ENCODE data around the gene ZNF438. TPM values are rescaled to one million over a fixed set of nuclear protein-coding genes. Genes with fewer than 3 reads are reported as not detected.

Gene ZNF438
- polyA plus RNA-seq, 3 donors: 5.4 to 11.1 (median 9.3) TPM

DNA sequence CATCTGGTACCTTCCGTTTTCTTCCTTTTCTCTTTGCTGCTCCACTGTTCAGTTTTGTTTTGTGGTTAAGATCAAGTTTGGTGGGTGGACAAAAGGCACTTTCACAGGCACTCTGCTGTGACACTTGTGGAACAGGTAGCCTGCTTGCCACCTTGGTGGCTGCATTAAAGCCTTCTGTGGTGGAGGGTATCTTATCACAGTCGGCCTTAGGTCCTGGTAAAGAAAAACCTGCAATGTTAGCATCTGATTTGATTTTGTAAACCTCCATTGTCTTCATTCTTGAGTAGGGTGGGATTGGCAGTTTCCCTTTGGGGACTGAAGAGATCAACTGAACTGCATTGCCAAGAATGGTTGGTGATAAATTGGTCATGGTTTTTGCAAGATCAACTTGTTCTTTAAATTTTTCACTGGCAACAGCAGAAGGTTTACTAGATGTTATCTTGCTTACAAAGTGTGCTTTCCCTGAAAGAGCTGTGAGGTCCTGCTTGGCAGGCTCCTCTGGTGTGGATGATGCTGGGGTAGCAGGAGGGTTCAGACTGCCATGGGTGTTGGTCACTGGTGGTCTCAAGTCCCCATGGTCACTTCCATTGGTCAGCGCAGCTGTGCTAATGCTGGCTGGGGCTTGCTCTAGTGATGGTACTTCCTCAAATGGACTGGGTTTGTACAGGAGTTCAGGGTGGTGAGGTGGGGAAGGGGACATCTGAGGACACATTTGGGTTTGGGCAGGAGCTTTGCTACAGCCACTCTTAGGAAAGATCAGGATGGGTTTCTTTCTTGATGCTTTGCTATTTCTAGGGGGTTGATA is 182.2 kb downstream of the ZNF438 start:
- H3K4me3 Mint-ChIP-seq: no peak overlapping the region
- Histone ChIP-seq H3K27me3 (ENCODE audit: control insufficient read depth in 2 of 2, insufficient read depth in 2 of 2, low read length in 2 of 2) (no peaks in the 10 kb centered on the region), H3K9me3 (replicated peaks in 1 of 2; ENCODE audit: control insufficient read depth in 1 of 2, insufficient read depth in 1 of 2, low read length in 2 of 2) (no peaks in the 10 kb centered on the region), H3K4me1 (ENCODE audit: control insufficient read depth in 1 of 2, insufficient read depth in 2 of 2, low read length in 2 of 2) (peaks cover 10 to 13% of the 10 kb centered on the region in 2 donors), H2AFZ (ENCODE audit: insufficient read depth, low read depth, low read length, poor library complexity, severe bottlenecking) (no peak overlapping the region), H3K27ac (ENCODE audit: low read depth in 1 of 2, low read length in 2 of 2) (no peak overlapping the region), H3K79me2 (ENCODE audit: insufficient read depth, low read length) (no peaks in the 10 kb centered on the region), H4K20me1 (ENCODE audit: insufficient read depth, low read length) (no peaks in the 10 kb centered on the region), H3K4me2 (replicated peaks; ENCODE audit: extremely low read depth, low read length, poor library complexity, severe bottlenecking) (no peak overlapping the region), H3K36me3 (replicated peaks in 1 of 2; ENCODE audit: control insufficient read depth in 1 of 2, insufficient read depth in 2 of 2, low read length in 2 of 2) (peaks cover 33 to 59% of the 10 kb centered on the region in 2 donors), H3K4me3 (replicated peaks in 1 of 3; ENCODE audit: low read depth in 2 of 3, low read length in 3 of 3) (no peak overlapping the region), H3K9ac (ENCODE audit: insufficient read depth, low read length, poor library complexity, severe bottlenecking) (no peak overlapping the region)
- intact Hi-C loops (cut with micrococcal nuclease): no loop called here
- TF ChIP-seq, protein P1, sequence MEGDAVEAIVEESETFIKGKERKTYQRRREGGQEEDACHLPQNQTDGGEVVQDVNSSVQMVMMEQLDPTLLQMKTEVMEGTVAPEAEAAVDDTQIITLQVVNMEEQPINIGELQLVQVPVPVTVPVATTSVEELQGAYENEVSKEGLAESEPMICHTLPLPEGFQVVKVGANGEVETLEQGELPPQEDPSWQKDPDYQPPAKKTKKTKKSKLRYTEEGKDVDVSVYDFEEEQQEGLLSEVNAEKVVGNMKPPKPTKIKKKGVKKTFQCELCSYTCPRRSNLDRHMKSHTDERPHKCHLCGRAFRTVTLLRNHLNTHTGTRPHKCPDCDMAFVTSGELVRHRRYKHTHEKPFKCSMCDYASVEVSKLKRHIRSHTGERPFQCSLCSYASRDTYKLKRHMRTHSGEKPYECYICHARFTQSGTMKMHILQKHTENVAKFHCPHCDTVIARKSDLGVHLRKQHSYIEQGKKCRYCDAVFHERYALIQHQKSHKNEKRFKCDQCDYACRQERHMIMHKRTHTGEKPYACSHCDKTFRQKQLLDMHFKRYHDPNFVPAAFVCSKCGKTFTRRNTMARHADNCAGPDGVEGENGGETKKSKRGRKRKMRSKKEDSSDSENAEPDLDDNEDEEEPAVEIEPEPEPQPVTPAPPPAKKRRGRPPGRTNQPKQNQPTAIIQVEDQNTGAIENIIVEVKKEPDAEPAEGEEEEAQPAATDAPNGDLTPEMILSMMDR (IDR thresholded peaks at IDR 0.05): no peak
- no peaks in the 10 kb centered on the region for H3K27me3 Mint-ChIP-seq (ENCODE audit: low read depth in 3 of 3)
- H3K9me3 Mint-ChIP-seq: no peaks in the 10 kb centered on the region
- H3K4me1 Mint-ChIP-seq: peaks cover 17% of the 10 kb centered on the region
- peaks cover 52 to 71% of the 10 kb centered on the region in 2 donors for H3K36me3 Mint-ChIP-seq
- H3K27ac Mint-ChIP-seq: peak overlapping the region in 2 of 7 donors; percentile 41 to 44
- DNase-seq: no peak
- 80% methylated on average over 1 of the region's 3 CpGs for WGBS (ENCODE audit: insufficient coverage)

DNA sequence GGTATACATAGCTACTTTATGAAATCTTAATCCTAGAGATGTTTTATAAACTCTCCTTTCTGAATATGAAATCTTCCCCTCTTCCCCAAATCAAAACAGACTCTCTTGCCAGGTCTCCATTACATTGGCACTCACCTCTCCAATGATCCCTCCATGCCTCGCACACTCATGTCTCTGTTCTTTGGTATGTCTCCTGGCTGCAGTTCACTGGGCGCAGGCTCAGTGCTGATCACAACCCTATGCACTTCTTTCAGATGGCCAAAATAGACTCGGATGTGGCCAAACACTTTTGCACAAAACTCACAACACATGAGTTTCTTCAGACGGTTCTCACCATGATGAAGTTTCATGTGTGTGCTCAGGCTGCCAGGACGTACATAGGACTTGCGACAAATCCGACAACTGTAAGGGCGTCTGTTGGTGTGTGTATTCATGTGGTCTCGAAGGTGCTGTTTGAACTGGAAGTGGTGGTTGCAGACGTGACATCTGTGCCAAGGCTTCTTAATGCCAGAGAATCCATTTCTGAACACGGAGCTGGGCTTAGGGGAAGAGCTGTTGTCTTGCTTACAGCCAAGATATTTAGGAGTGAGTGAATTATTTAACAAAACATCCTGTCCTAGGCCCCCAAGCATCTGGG is 183.2 kb downstream of the ZNF438 start:
- Mint-ChIP-seq H3K27me3 (ENCODE audit: low read depth in 3 of 3) (no peaks in the 10 kb centered on the region), H3K36me3 (peaks cover 53 to 70% of the 10 kb centered on the region in 2 donors), H3K27ac (peak overlapping the region in 2 of 7 donors; percentile 4 to 17), H3K4me1 (peaks cover 11% of the 10 kb centered on the region), H3K4me3 (no peak overlapping the region), H3K9me3 (no peaks in the 10 kb centered on the region)
- TF ChIP-seq, protein P1 (IDR thresholded peaks at IDR 0.05): no peak
- no peaks in the 10 kb centered on the region for H3K9me3 ChIP-seq (replicated peaks in 1 of 2; ENCODE audit: control insufficient read depth in 1 of 2, insufficient read depth in 1 of 2, low read length in 2 of 2)
- no peak for DNase-seq
- intact Hi-C loops (cut with micrococcal nuclease): no loop called here
- H3K79me2 ChIP-seq (ENCODE audit: insufficient read depth, low read length): no peaks in the 10 kb centered on the region
- no peak overlapping the region for H2AFZ ChIP-seq (ENCODE audit: insufficient read depth, low read depth, low read length, poor library complexity, severe bottlenecking)
- 100% methylated on average over 3 of the region's 11 CpGs for WGBS (ENCODE audit: insufficient coverage)
- H3K4me2 ChIP-seq (replicated peaks; ENCODE audit: extremely low read depth, low read length, poor library complexity, severe bottlenecking): no peak overlapping the region
- no peaks in the 10 kb centered on the region for H4K20me1 ChIP-seq (ENCODE audit: insufficient read depth, low read length)
- H3K27me3 ChIP-seq (ENCODE audit: control insufficient read depth in 2 of 2, insufficient read depth in 2 of 2, low read length in 2 of 2): no peaks in the 10 kb centered on the region
- H3K36me3 ChIP-seq (replicated peaks in 1 of 2; ENCODE audit: control insufficient read depth in 1 of 2, insufficient read depth in 2 of 2, low read length in 2 of 2): peaks cover 33 to 59% of the 10 kb centered on the region in 2 donors
- peaks cover 5 to 8% of the 10 kb centered on the region in 2 donors for H3K4me1 ChIP-seq (ENCODE audit: control insufficient read depth in 1 of 2, insufficient read depth in 2 of 2, low read length in 2 of 2)
- no peak overlapping the region for H3K9ac ChIP-seq (ENCODE audit: insufficient read depth, low read length, poor library complexity, severe bottlenecking)
- no peak overlapping the region for H3K27ac ChIP-seq (ENCODE audit: low read depth in 1 of 2, low read length in 2 of 2)
- no peak overlapping the region for H3K4me3 ChIP-seq (replicated peaks in 1 of 3; ENCODE audit: low read depth in 2 of 3, low read length in 3 of 3)
